ENCODE data around the gene POLD2. TPM values are rescaled to one million over a fixed set of nuclear protein-coding genes. Genes with fewer than 3 reads are reported as not detected.

POLD2 gene
- total RNA-seq, 2 donors from 2014 or later = 38.7 to 43.8 TPM

GRCh38 chr7:44083796-44084195 is 39.6 kb downstream of the POLD2 start:
- DNase-seq (ENCODE audit: low spot score) = no peak
- Histone ChIP-seq H3K27me3 (replicated peaks; ENCODE audit: insufficient read depth) (no peaks in the 10 kb centered on the region), H3K36me3 (peaks cover 15% of the 10 kb centered on the region), H3K4me1 (ENCODE audit: control insufficient read depth in 1 of 2, low read depth in 2 of 2) (peaks cover 31 to 68% of the 10 kb centered on the region in 2 donors), H3K4me3 (no peak overlapping the region), H3K9me3 (no peaks in the 10 kb centered on the region), H3K27ac (peak overlapping the region; percentile 94 to 98)
- no peak for ATAC-seq (ENCODE audit: insufficient number of reproducible peaks, low FRiP score, low read depth)
- no peak for TF ChIP-seq CTCF (IDR thresholded peaks at IDR 0.05)

- ATAC-seq (ENCODE audit: insufficient number of reproducible peaks, low FRiP score, low read depth) (peak; percentile 96), DNase-seq (ENCODE audit: low spot score) (peak; percentile 98)
- peak overlapping the region; percentile 98 for H3K4me3 ChIP-seq
- H3K4me1 ChIP-seq (ENCODE audit: control insufficient read depth in 1 of 2, low read depth in 2 of 2) = peaks cover 31 to 57% of the 10 kb centered on the region in 2 donors
- no peaks in the 10 kb centered on the region for H3K27me3 ChIP-seq (replicated peaks; ENCODE audit: insufficient read depth)
- H3K36me3 ChIP-seq = peaks cover 26% of the 10 kb centered on the region
- peak overlapping the region; percentile 94 to 98 for H3K27ac ChIP-seq
- H3K9me3 ChIP-seq = no peaks in the 10 kb centered on the region
- no peak for TF ChIP-seq CTCF (IDR thresholded peaks at IDR 0.05)
Observed at GRCh38 chr7:44082541-44083207, 40.7 kb downstream of the POLD2 start.

- Histone ChIP-seq H3K4me1 (ENCODE audit: control insufficient read depth in 1 of 2, low read depth in 2 of 2) (peaks cover 22 to 44% of the 10 kb centered on the region in 2 donors), H3K27me3 (replicated peaks; ENCODE audit: insufficient read depth) (no peaks in the 10 kb centered on the region), H3K4me3 (peak overlapping the region; percentile 98), H3K27ac (peak overlapping the region; percentile 45 to 97), H3K9me3 (no peaks in the 10 kb centered on the region), H3K36me3 (peaks cover 32% of the 10 kb centered on the region)
- TF ChIP-seq CTCF (IDR thresholded peaks at IDR 0.05) = no peak
- no peak for DNase-seq (ENCODE audit: low spot score)
- ATAC-seq (ENCODE audit: insufficient number of reproducible peaks, low FRiP score, low read depth) = no peak
Observed at GRCh38 chr7:44081266-44081748, 42.0 kb downstream of the POLD2 start.

GRCh38 chr7:44080686-44081265 is 42.6 kb downstream of the POLD2 start:
- Histone ChIP-seq H3K27me3 (replicated peaks; ENCODE audit: insufficient read depth) (no peaks in the 10 kb centered on the region), H3K4me1 (ENCODE audit: control insufficient read depth in 1 of 2, low read depth in 2 of 2) (peaks cover 22 to 38% of the 10 kb centered on the region in 2 donors), H3K4me3 (peak overlapping the region; percentile 98), H3K9me3 (no peaks in the 10 kb centered on the region), H3K27ac (peak overlapping the region; percentile 45 to 97), H3K36me3 (peaks cover 32% of the 10 kb centered on the region)
- DNase-seq (ENCODE audit: low spot score) = no peak
- no peak for ATAC-seq (ENCODE audit: insufficient number of reproducible peaks, low FRiP score, low read depth)
- TF ChIP-seq CTCF (IDR thresholded peaks at IDR 0.05) = no peak

- no peak overlapping the region for H3K4me3 ChIP-seq
- TF ChIP-seq CTCF (IDR thresholded peaks at IDR 0.05) = no peak
- H3K4me1 ChIP-seq (ENCODE audit: control insufficient read depth in 1 of 2, low read depth in 2 of 2) = peaks cover 22 to 32% of the 10 kb centered on the region in 2 donors
- ATAC-seq (ENCODE audit: insufficient number of reproducible peaks, low FRiP score, low read depth) (no peak), DNase-seq (ENCODE audit: low spot score) (no peak)
- H3K27me3 ChIP-seq (replicated peaks; ENCODE audit: insufficient read depth) = no peaks in the 10 kb centered on the region
- H3K27ac ChIP-seq = no peak overlapping the region
- H3K36me3 ChIP-seq = peaks cover 32% of the 10 kb centered on the region
- no peaks in the 10 kb centered on the region for H3K9me3 ChIP-seq
Observed at GRCh38 chr7:44080118-44080517, 43.2 kb downstream of the POLD2 start.
